H9 (cell line): ENCODE results near the gene NAGA. TPM values are rescaled to one million over a fixed set of nuclear protein-coding genes. Genes with fewer than 3 reads are reported as not detected.

ENCODE experiments used
- DNase-seq: peaks from one replicate; pipeline ENCODE4 v3.0.0-alpha.2; 2017
- H2AFZ ChIP-seq: one replicate; pipeline ENCODE4 v1.6.1; 2013; ENCODE audit warnings: mild to moderate bottlenecking, low read length, control low read depth, moderate library complexity
- H2AK5ac ChIP-seq: 2 replicates; pipeline ENCODE4 v1.6.1; 2013; ENCODE audit warnings: low read length, control low read depth, mixed read lengths; ENCODE audit not compliant: insufficient read length
- H2BK120ac ChIP-seq: one replicate; pipeline ENCODE4 v1.6.1; 2013; ENCODE audit warnings: low read depth, mild to moderate bottlenecking, low read length, control low read depth, inconsistent platforms; ENCODE audit not compliant: poor library complexity, severe bottlenecking
- H2BK12ac ChIP-seq: 2 replicates; pipeline ENCODE4 v1.6.1; 2013; ENCODE audit warnings: low read length, control low read depth, mixed read lengths, low read depth; ENCODE audit not compliant: insufficient read length
- H2BK15ac ChIP-seq: 2 replicates; pipeline ENCODE4 v1.6.1; 2013; ENCODE audit warnings: low read depth, low read length, control low read depth
- H2BK20ac ChIP-seq: one replicate; pipeline ENCODE4 v1.6.1; 2013; ENCODE audit warnings: low read depth, mild to moderate bottlenecking, low read length, control low read depth, inconsistent platforms; ENCODE audit not compliant: poor library complexity, severe bottlenecking
- H2BK5ac ChIP-seq: 2 replicates; pipeline ENCODE4 v1.6.1; 2013; ENCODE audit warnings: low read length, control low read depth, mixed read lengths; ENCODE audit not compliant: insufficient read length
- H3K14ac ChIP-seq: 2 replicates; pipeline ENCODE4 v1.6.1; 2013; ENCODE audit warnings: low read length, control low read depth; ENCODE audit not compliant: insufficient read depth
- H3K18ac ChIP-seq: 2 replicates; pipeline ENCODE4 v1.6.1; 2013; ENCODE audit warnings: low read depth, mild to moderate bottlenecking, mixed read lengths, low read length, control low read depth; ENCODE audit not compliant: insufficient read length
- H3K23ac ChIP-seq: 2 replicates; pipeline ENCODE4 v1.6.1; 2013; ENCODE audit warnings: low read length, control low read depth, mixed read lengths, low read depth; ENCODE audit not compliant: insufficient read length
- H3K23me2 ChIP-seq: 2 replicates; pipeline ENCODE4 v1.6.1; 2013; ENCODE audit warnings: low read depth, mild to moderate bottlenecking, mixed read lengths, low read length, control low read depth; ENCODE audit not compliant: insufficient read length, poor library complexity, severe bottlenecking
- H3K27ac ChIP-seq: 2 replicates; pipeline ENCODE4 v1.5.1; 2013; ENCODE audit warnings: low read length, control low read depth, mixed read lengths, low read depth; ENCODE audit not compliant: insufficient read length
- H3K27me3 ChIP-seq: 2 replicates; pipeline ENCODE4 v1.6.1; 2013; ENCODE audit warnings: low read length, control low read depth, inconsistent platforms; ENCODE audit not compliant: insufficient read depth
- H3K4ac ChIP-seq: 2 replicates; pipeline ENCODE4 v1.6.1; 2013; ENCODE audit warnings: low read depth, mild to moderate bottlenecking, control low read depth, inconsistent platforms, low read length, moderate library complexity
- H3K4me1 ChIP-seq: 2 replicates; pipeline ENCODE4 v1.6.1; 2013; ENCODE audit warnings: low read length, control low read depth, inconsistent platforms; ENCODE audit not compliant: insufficient read depth
- H3K4me2 ChIP-seq: 2 replicates; pipeline ENCODE4 v1.6.1; 2013; ENCODE audit warnings: low read length, control low read depth, mixed read lengths; ENCODE audit not compliant: insufficient read length, insufficient read depth
- H3K56ac ChIP-seq: 2 replicates; pipeline ENCODE4 v1.6.1; 2013; ENCODE audit warnings: low read depth, mild to moderate bottlenecking, mixed read lengths, low read length, control low read depth; ENCODE audit not compliant: insufficient read length
- H3K79me1 ChIP-seq: 2 replicates; pipeline ENCODE4 v1.6.1; 2013; ENCODE audit warnings: low read depth, mild to moderate bottlenecking, moderate library complexity, low read length, control low read depth, inconsistent platforms; ENCODE audit not compliant: insufficient read depth, poor library complexity, severe bottlenecking
- H3K79me2 ChIP-seq: 2 replicates; pipeline ENCODE4 v1.6.1; 2013; ENCODE audit warnings: low read length, control low read depth, inconsistent platforms; ENCODE audit not compliant: insufficient read depth
- H3K9ac ChIP-seq: 2 replicates; pipeline ENCODE4 v1.6.1; 2013; ENCODE audit warnings: low read length, control low read depth, mixed read lengths; ENCODE audit not compliant: insufficient read length; ENCODE audit errors: extremely low read depth
- H3K9me3 ChIP-seq: one replicate; pipeline ENCODE4 v1.6.1; 2013; ENCODE audit warnings: low read depth, low read length, inconsistent platforms; ENCODE audit not compliant: control insufficient read depth
- H3T11ph ChIP-seq: one replicate; pipeline ENCODE4 v1.6.1; 2013; ENCODE audit warnings: mild to moderate bottlenecking, low read length, control low read depth, inconsistent platforms
- H4K20me1 ChIP-seq: one replicate; pipeline ENCODE4 v1.6.1; 2013; ENCODE audit not compliant: control insufficient read depth, insufficient read length, insufficient read depth
- H4K5ac ChIP-seq: 2 replicates; pipeline ENCODE4 v1.6.1; 2013; ENCODE audit warnings: low read depth, mild to moderate bottlenecking, mixed read lengths, low read length, control low read depth; ENCODE audit not compliant: insufficient read length
- H4K8ac ChIP-seq: replicated peaks from 2 replicates; pipeline ENCODE4 v1.6.1; 2013; ENCODE audit warnings: low read length, control low read depth, mixed read lengths, low read depth; ENCODE audit not compliant: insufficient read length
- H4K91ac ChIP-seq: 2 replicates; pipeline ENCODE4 v1.6.1; 2013; ENCODE audit warnings: low read depth, mild to moderate bottlenecking, moderate library complexity, mixed read lengths, low read length, control low read depth; ENCODE audit not compliant: insufficient read length
- H3K27ac Mint-ChIP-seq, 3 experiments: 2 replicates in 2 of 3; 3 replicates in 1 of 3; pipeline ENCODE4 v1.8.0; 2020 to 2021; ENCODE audit warnings: mixed read lengths in 3 of 3, mild to moderate bottlenecking in 1 of 3, moderate library complexity in 1 of 3
- H3K27me3 Mint-ChIP-seq: 2 replicates; pipeline ENCODE4 v1.8.0; 2021; ENCODE audit warnings: low read depth, mild to moderate bottlenecking, moderate library complexity, mixed read lengths
- H3K36me3 Mint-ChIP-seq, 3 experiments: 2 replicates in 2 of 3; 3 replicates in 1 of 3; pipeline ENCODE4 v1.8.0; 2020 to 2021; ENCODE audit warnings: low read depth in 3 of 3, mixed read lengths in 3 of 3; ENCODE audit not compliant: insufficient read depth in 1 of 3
- H3K4me1 Mint-ChIP-seq, 2 experiments: 2 replicates each; pipeline ENCODE4 v1.8.0; 2020; ENCODE audit warnings: mixed read lengths in 2 of 2
- H3K4me3 Mint-ChIP-seq, 2 experiments: 2 replicates in 1 of 2; 3 replicates in 1 of 2; pipeline ENCODE4 v1.8.0; 2020 to 2021; ENCODE audit warnings: mild to moderate bottlenecking in 2 of 2, mixed read lengths in 2 of 2, moderate library complexity in 1 of 2
- H3K9me3 Mint-ChIP-seq, 2 experiments: 2 replicates in 1 of 2; 3 replicates in 1 of 2; pipeline ENCODE4 v1.8.0; 2020; ENCODE audit warnings: mild to moderate bottlenecking in 2 of 2, mixed read lengths in 2 of 2, moderate library complexity in 1 of 2
- CTCF ChIP-seq: fragments of 200-600 bp; sonication (generic); conservative IDR thresholded peaks from 3 replicates; pipeline ENCODE4 v1.8.0; 2021; ENCODE audit warnings: antibody characterized with exemption, mild to moderate bottlenecking
- WGBS: extraction: QIAGEN DNeasy Blood & Tissue Kit; methylation state at CpG from one replicate; pipeline ENCODE4 v1.1.7; 2013; ENCODE audit warnings: missing lambda C conversion rate, low lambda C conversion rate, mixed read lengths; ENCODE audit not compliant: insufficient read length; ENCODE audit errors: extremely low coverage; 5-methylcytosine and 5-hydroxymethylcytosine counted together
- total RNA-seq: library from RNA; stranded (reverse); gene quantifications from 2 replicates; pipeline ENCODE4 v1.2.1, GENCODE V29; 2021

NAGA gene
- total RNA-seq, 1 experiment from 2014 or later = 16.1 TPM

- Histone ChIP-seq H4K20me1 (no peaks in the 10 kb centered on the region), H3K9me3 (no peaks in the 10 kb centered on the region), H3K14ac (no peak overlapping the region), H3K56ac (no peak overlapping the region), H3K23me2 (no peaks in the 10 kb centered on the region), H3K4me1 (no peaks in the 10 kb centered on the region), H3K4me2 (no peak overlapping the region), H2AK5ac (no peak overlapping the region), H2BK12ac (no peak overlapping the region), H3K18ac (no peak overlapping the region), H2BK20ac (no peak overlapping the region), H2BK15ac (no peak overlapping the region), H3T11ph (no peak overlapping the region), H3K27ac (no peak overlapping the region), H2AFZ (no peak overlapping the region), H3K9ac (no peak overlapping the region), H3K79me1 (no peaks in the 10 kb centered on the region), H4K91ac (no peak overlapping the region), H2BK120ac (no peak overlapping the region), H3K4ac (no peak overlapping the region), H4K5ac (no peak overlapping the region), H3K23ac (no peak overlapping the region), H4K8ac (no peak overlapping the region), H3K27me3 (no peaks in the 10 kb centered on the region), H2BK5ac (no peak overlapping the region), H3K79me2 (no peaks in the 10 kb centered on the region)
- Mint-ChIP-seq H3K36me3 (peaks cover 3 to 4% (median 4%) of the 10 kb centered on the region in 3 experiments; a peak in 6 of 7 replicates), H3K4me1 (no peaks in the 10 kb centered on the region), H3K27ac (no peak overlapping the region), H3K9me3 (peaks cover 27 to 29% of the 10 kb centered on the region in 2 experiments), H3K27me3 (peaks cover 34% of the 10 kb centered on the region), H3K4me3 (no peak overlapping the region)
- DNase-seq = no peak
- no CpG with 5 or more reads among the region's 5 CpGs for WGBS
- no peak for TF ChIP-seq CTCF
These were observed 31.3 kb downstream of the NAGA start for GRCh38 chr22:42039271-42039670.
